GM08714 (cell line): ENCODE results near the gene PAK1IP1.
"Not testable (repeated sequence)": the region's sequence is repeated elsewhere in the genome, so short reads cannot be mapped to it uniquely, and the experiment has no call there.

Experiments
- H3K4me3 ChIP-seq: fragments of 200-500 bp; sonication (Bioruptor generic); 2 replicates; pipeline ENCODE4 v1.5.1; 2014; ENCODE audit warnings: mild to moderate bottlenecking, low read length, inconsistent platforms
- ZNF274 ChIP-seq: IDR thresholded peaks from 2 replicates; pipeline ENCODE4 v1.6.1; 2012; ENCODE audit warnings: mild to moderate bottlenecking, low read depth, low read length

The PAK1IP1 gene

GRCh38 chr6:10747251-10747972 lies 52.6 kb downstream of the PAK1IP1 start, which contains the start of gene TMEM14B:
TMEM14B (plus strand) TSS chr6:10747805; CDS start chr6:10749246, 1,441 bp downstream.
- no peak for TF ChIP-seq ZNF274

GRCh38 chr6:10749734-10750133 lies 55.0 kb downstream of the PAK1IP1 start:
- no peak overlapping the region for H3K4me3 ChIP-seq
- TF ChIP-seq ZNF274, result no peak

More at GRCh38 chr6:10747251-10747972, 52.6 kb downstream of the PAK1IP1 start, which contains the start of gene TMEM14B:
- peak within 1 kb of the TSS; percentile 100 for H3K4me3 ChIP-seq

- H3K4me3 ChIP-seq, result not testable (repeated sequence)
Observed at GRCh38 chr6:10750568-10750967, 55.8 kb downstream of the PAK1IP1 start.

- not testable (repeated sequence) for H3K4me3 ChIP-seq
Observed at GRCh38 chr6:10751757-10752156, 57.0 kb downstream of the PAK1IP1 start.

- H3K4me3 ChIP-seq, result no peak overlapping the region
- TF ChIP-seq ZNF274, result no peak
Observed at GRCh38 chr6:10756085-10756484, 61.3 kb downstream of the PAK1IP1 start.
